Measurements from ENCODE around the gene PMVK.

Gene PMVK

GRCh38 chr1:154972517-154973343 lies 36.2 kb upstream of the PMVK start:
- TF ChIP-seq CTCF (IDR thresholded peaks at IDR 0.05), result no peak
- peak; percentile 78 to 90 for DNase-seq
- Histone ChIP-seq H3K4me3 (peak overlapping the region; percentile 68 to 76), H3K36me3 (peaks cover 5 to 21% (median 6%) of the 10 kb centered on the region in 3 donors), H3K27me3 (no peaks in the 10 kb centered on the region), H3K4me1 (peaks cover 0 to 64% (median 54%) of the 10 kb centered on the region in 4 donors), H3K9me3 (no peaks in the 10 kb centered on the region), H3K27ac (peak overlapping the region; percentile 95 to 97)
- intact Hi-C loops (cut with DNase I; ENCODE audit: low total_unique reads), result no loop called here

GRCh38 chr1:154972213-154972516 lies 35.6 kb upstream of the PMVK start:
- no peak for DNase-seq
- Histone ChIP-seq H3K27me3 (no peaks in the 10 kb centered on the region), H3K36me3 (peaks cover 11 to 26% (median 11%) of the 10 kb centered on the region in 3 donors), H3K9me3 (no peaks in the 10 kb centered on the region), H3K4me3 (peak overlapping the region; percentile 68 to 76), H3K27ac (peak overlapping the region; percentile 95 to 97), H3K4me1 (peaks cover 0 to 64% (median 54%) of the 10 kb centered on the region in 4 donors)
- intact Hi-C loops (cut with DNase I; ENCODE audit: low total_unique reads), result no loop called here
- no peak for TF ChIP-seq CTCF (IDR thresholded peaks at IDR 0.05)

GRCh38 chr1:154971341-154971998 lies 35.0 kb upstream of the PMVK start:
- H3K27ac ChIP-seq, result peak overlapping the region; percentile 95 to 97
- peaks cover 0 to 64% (median 54%) of the 10 kb centered on the region in 4 donors for H3K4me1 ChIP-seq
- peak in 1 of 2 donors; percentile 61 for DNase-seq
- TF ChIP-seq CTCF (IDR thresholded peaks at IDR 0.05), result no peak
- intact Hi-C loops (cut with DNase I; ENCODE audit: low total_unique reads), result no loop called here
- H3K36me3 ChIP-seq, result peaks cover 17 to 33% (median 18%) of the 10 kb centered on the region in 3 donors
- H3K9me3 ChIP-seq, result no peaks in the 10 kb centered on the region
- no peaks in the 10 kb centered on the region for H3K27me3 ChIP-seq
- peak overlapping the region; percentile 68 to 76 for H3K4me3 ChIP-seq

GRCh38 chr1:154970631-154971340 lies 34.3 kb upstream of the PMVK start, which contains the start of gene SHC1:
SHC1 (minus strand) TSS chr1:154970747; CDS start chr1:154970526, 221 bp downstream.
- Histone ChIP-seq H3K27me3 (no peaks in the 10 kb centered on the region), H3K4me1 (peaks cover 0 to 57% (median 49%) of the 10 kb centered on the region in 4 donors), H3K9me3 (no peaks in the 10 kb centered on the region), H3K27ac (peak within 1 kb of the TSS; percentile 95 to 97), H3K4me3 (peak within 1 kb of the TSS; percentile 45 to 76), H3K36me3 (peaks cover 23 to 40% (median 25%) of the 10 kb centered on the region in 3 donors)
- intact Hi-C loops (cut with DNase I; ENCODE audit: low total_unique reads), result no loop called here
- DNase-seq, result peak; percentile 95 to 98
- TF ChIP-seq CTCF (IDR thresholded peaks at IDR 0.05), result no peak

GRCh38 chr1:154969860-154970452 lies 33.4 kb upstream of the PMVK start:
- DNase-seq, result peak in 1 of 2 donors; percentile 75
- TF ChIP-seq CTCF (IDR thresholded peaks at IDR 0.05), result no peak
- Histone ChIP-seq H3K9me3 (no peaks in the 10 kb centered on the region), H3K27me3 (no peaks in the 10 kb centered on the region), H3K4me1 (peaks cover 0 to 54% (median 50%) of the 10 kb centered on the region in 4 donors), H3K4me3 (peak overlapping the region; percentile 45 to 76), H3K36me3 (peaks cover 32 to 48% (median 34%) of the 10 kb centered on the region in 3 donors), H3K27ac (peak overlapping the region; percentile 95 to 97)
- intact Hi-C loops (cut with DNase I; ENCODE audit: low total_unique reads), result no loop called here

Measured in tibial artery (tissue), 4 donors.